Endodermal cell (in vitro differentiated cells): ENCODE results near the gene GID4. TPM values are rescaled to one million over a fixed set of nuclear protein-coding genes. Genes with fewer than 3 reads are reported as not detected.

ENCODE experiments used
- DNase-seq: peaks from one replicate; pipeline ENCODE4 v3.0.0-alpha.2; 2017
- H3K27ac ChIP-seq: 2 replicates; pipeline ENCODE4 v1.5.1; 2013; ENCODE audit warnings: mild to moderate bottlenecking, low read depth, low read length, moderate library complexity
- H3K27me3 ChIP-seq: 2 replicates; pipeline ENCODE4 v1.6.1; 2013; ENCODE audit warnings: mild to moderate bottlenecking, low read length, moderate library complexity; ENCODE audit not compliant: insufficient read depth, control insufficient read depth, poor library complexity, severe bottlenecking
- H3K36me3 ChIP-seq: 2 replicates; pipeline ENCODE4 v1.7.0; 2013; ENCODE audit warnings: mild to moderate bottlenecking, low read length, moderate library complexity; ENCODE audit not compliant: control insufficient read depth, insufficient read depth
- H3K4me1 ChIP-seq: one replicate; pipeline ENCODE4 v1.7.0; 2013; ENCODE audit warnings: low read length; ENCODE audit not compliant: control insufficient read depth, insufficient read depth
- H3K4me3 ChIP-seq: 2 replicates; pipeline ENCODE4 v1.5.1; 2013; ENCODE audit warnings: mild to moderate bottlenecking, low read length, moderate library complexity
- H3K9ac ChIP-seq: 2 replicates; pipeline ENCODE4 v1.6.1; 2013; ENCODE audit warnings: mild to moderate bottlenecking, low read length, moderate library complexity; ENCODE audit not compliant: poor library complexity, severe bottlenecking; ENCODE audit errors: extremely low read depth
- H3K9me3 ChIP-seq: 2 replicates; pipeline ENCODE4 v1.6.1; 2013; ENCODE audit warnings: mild to moderate bottlenecking, low read length, moderate library complexity; ENCODE audit not compliant: control insufficient read depth
- H3K27ac Mint-ChIP-seq: 2 replicates; pipeline ENCODE4 v1.8.0; 2020; ENCODE audit warnings: mixed read lengths
- H3K27me3 Mint-ChIP-seq: 2 replicates; pipeline ENCODE4 v1.8.0; 2021; ENCODE audit warnings: mild to moderate bottlenecking, mixed read lengths; ENCODE audit not compliant: insufficient read depth
- H3K36me3 Mint-ChIP-seq: 2 replicates; pipeline ENCODE4 v1.8.0; 2020; ENCODE audit warnings: low read depth, mixed read lengths
- H3K4me1 Mint-ChIP-seq: 2 replicates; pipeline ENCODE4 v1.8.0; 2020; ENCODE audit warnings: mixed read lengths
- H3K4me3 Mint-ChIP-seq: 2 replicates; pipeline ENCODE4 v1.8.0; 2020; ENCODE audit warnings: mild to moderate bottlenecking, moderate library complexity, mixed read lengths
- H3K9me3 Mint-ChIP-seq: 2 replicates; pipeline ENCODE4 v1.8.0; 2020; ENCODE audit warnings: mild to moderate bottlenecking, mixed read lengths
- CTCF ChIP-seq: fragments of 200-600 bp; sonication (generic); conservative IDR thresholded peaks from 2 replicates; pipeline ENCODE4 v1.5.0; 2021; ENCODE audit warnings: antibody characterized with exemption, mild to moderate bottlenecking
- WGBS, 2 experiments: methylation state at CpG; one replicate each; pipeline versions ENCODE4 v1.1.5 to v1.1.7; 2013; ENCODE audit warnings: missing lambda C conversion rate in 2 of 2, mixed read lengths in 1 of 2; ENCODE audit not compliant: insufficient coverage in 1 of 2, insufficient read length in 1 of 2; 5-methylcytosine and 5-hydroxymethylcytosine counted together
- total RNA-seq, 2 donors: library from RNA; stranded (reverse); fragmentation: NEBNext Ultra II Directional in 1 of 2; extraction: Animal tissue kit (Norgen Biotek cat#: 25700) in 1 of 2; gene quantifications; 2 replicates in 1 of 2; 3 replicates in 1 of 2; pipeline ENCODE4 v1.2.1, GENCODE V29; 2021

Gene GID4
- total RNA-seq, 2 donors from 2014 or later: 20.5 to 20.8 TPM

GRCh38 chr17:18074566-18075272 is 35.5 kb downstream of the GID4 start:
- no peaks in the 10 kb centered on the region for H3K4me1 ChIP-seq
- no peaks in the 10 kb centered on the region for H3K9me3 ChIP-seq
- no peak for DNase-seq
- H3K27ac Mint-ChIP-seq: no peak overlapping the region
- no peaks in the 10 kb centered on the region for H3K36me3 ChIP-seq
- H3K27me3 Mint-ChIP-seq: peaks cover 6% of the 10 kb centered on the region
- H3K27ac ChIP-seq: no peak overlapping the region
- H3K4me1 Mint-ChIP-seq: peaks cover 6% of the 10 kb centered on the region
- H3K9ac ChIP-seq: no peak overlapping the region
- TF ChIP-seq CTCF: no peak
- no peak overlapping the region for H3K4me3 ChIP-seq
- H3K4me3 Mint-ChIP-seq: no peak overlapping the region
- no peaks in the 10 kb centered on the region for H3K9me3 Mint-ChIP-seq
- H3K36me3 Mint-ChIP-seq: no peaks in the 10 kb centered on the region
- H3K27me3 ChIP-seq: peaks cover 7% of the 10 kb centered on the region
- 92 to 97% methylated on average over 4 to 5 of the region's 6 CpGs for WGBS, 2 experiments

- no peak overlapping the region for H3K27ac Mint-ChIP-seq
- no peaks in the 10 kb centered on the region for H3K4me1 Mint-ChIP-seq
- H3K27me3 ChIP-seq: peaks cover 7% of the 10 kb centered on the region
- peaks cover 6% of the 10 kb centered on the region for H3K27me3 Mint-ChIP-seq
- no peaks in the 10 kb centered on the region for H3K9me3 ChIP-seq
- no peak overlapping the region for H3K4me3 Mint-ChIP-seq
- H3K9me3 Mint-ChIP-seq: no peaks in the 10 kb centered on the region
- no peak for TF ChIP-seq CTCF
- DNase-seq: no peak
- H3K4me1 ChIP-seq: no peaks in the 10 kb centered on the region
- H3K4me3 ChIP-seq: no peak overlapping the region
- no peak overlapping the region for H3K27ac ChIP-seq
- WGBS, 2 experiments: 91 to 94% methylated on average over 5 to 7 of the region's 7 CpGs
- no peaks in the 10 kb centered on the region for H3K36me3 Mint-ChIP-seq
- no peaks in the 10 kb centered on the region for H3K36me3 ChIP-seq
- no peak overlapping the region for H3K9ac ChIP-seq
These were observed 37.7 kb downstream of the GID4 start for GRCh38 chr17:18076936-18077335.

GRCh38 chr17:18079543-18079942 is 40.3 kb downstream of the GID4 start:
- Histone ChIP-seq H3K4me1 (no peaks in the 10 kb centered on the region), H3K27me3 (peaks cover 7% of the 10 kb centered on the region), H3K4me3 (no peak overlapping the region), H3K9me3 (no peaks in the 10 kb centered on the region), H3K36me3 (no peaks in the 10 kb centered on the region), H3K27ac (no peak overlapping the region), H3K9ac (no peak overlapping the region)
- WGBS, 2 experiments: 93 to 97% methylated on average over 2 to 4 of the region's 4 CpGs
- Mint-ChIP-seq H3K27ac (no peak overlapping the region), H3K4me1 (no peaks in the 10 kb centered on the region), H3K4me3 (no peak overlapping the region), H3K9me3 (no peaks in the 10 kb centered on the region), H3K36me3 (no peaks in the 10 kb centered on the region), H3K27me3 (peaks cover 6% of the 10 kb centered on the region)
- no peak for TF ChIP-seq CTCF
- DNase-seq: no peak
